OCI-LY1 (cell line): ENCODE data around the gene DDX4.

Source experiments
- EZH2 ChIP-seq: fragments of 200-600 bp; sonication (generic), shearing (Covaris generic); IDR thresholded peaks from 2 replicates; pipeline ENCODE4 v1.8.0; 2017; ENCODE audit warnings: borderline replicate concordance, mixed run types, mild to moderate bottlenecking, antibody characterized with exemption, low read length, moderate library complexity, mixed read lengths
- TF ChIP-seq, protein P1 (sequence below): fragments of 200-600 bp; sonication (generic), shearing (Covaris generic); IDR thresholded peaks from 2 replicates; pipeline ENCODE4 v1.5.1; 2017; ENCODE audit warnings: mild to moderate bottlenecking, antibody characterized with exemption, low read length, moderate library complexity, mixed read lengths

DNA sequence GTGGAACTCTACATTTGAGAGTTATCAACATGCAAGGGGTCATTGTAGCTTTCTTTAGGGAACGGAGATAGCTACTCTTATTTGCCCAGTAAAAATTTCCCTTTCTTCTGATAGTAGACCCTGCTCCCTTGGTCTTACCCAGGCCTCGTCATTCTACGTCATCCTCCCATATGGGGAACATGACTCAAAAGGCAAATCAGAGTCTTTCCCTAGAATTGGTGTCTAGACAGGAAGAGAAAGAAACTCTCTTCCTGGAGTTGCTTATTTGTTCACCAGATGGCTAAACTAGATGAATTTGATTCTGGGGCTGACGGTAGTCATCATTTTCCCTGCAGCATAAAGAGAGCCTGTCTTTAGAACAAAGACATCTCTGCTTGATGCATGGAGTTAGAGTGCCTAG lies 13.6 kb upstream of the DDX4 start:
- TF ChIP-seq, protein P1, sequence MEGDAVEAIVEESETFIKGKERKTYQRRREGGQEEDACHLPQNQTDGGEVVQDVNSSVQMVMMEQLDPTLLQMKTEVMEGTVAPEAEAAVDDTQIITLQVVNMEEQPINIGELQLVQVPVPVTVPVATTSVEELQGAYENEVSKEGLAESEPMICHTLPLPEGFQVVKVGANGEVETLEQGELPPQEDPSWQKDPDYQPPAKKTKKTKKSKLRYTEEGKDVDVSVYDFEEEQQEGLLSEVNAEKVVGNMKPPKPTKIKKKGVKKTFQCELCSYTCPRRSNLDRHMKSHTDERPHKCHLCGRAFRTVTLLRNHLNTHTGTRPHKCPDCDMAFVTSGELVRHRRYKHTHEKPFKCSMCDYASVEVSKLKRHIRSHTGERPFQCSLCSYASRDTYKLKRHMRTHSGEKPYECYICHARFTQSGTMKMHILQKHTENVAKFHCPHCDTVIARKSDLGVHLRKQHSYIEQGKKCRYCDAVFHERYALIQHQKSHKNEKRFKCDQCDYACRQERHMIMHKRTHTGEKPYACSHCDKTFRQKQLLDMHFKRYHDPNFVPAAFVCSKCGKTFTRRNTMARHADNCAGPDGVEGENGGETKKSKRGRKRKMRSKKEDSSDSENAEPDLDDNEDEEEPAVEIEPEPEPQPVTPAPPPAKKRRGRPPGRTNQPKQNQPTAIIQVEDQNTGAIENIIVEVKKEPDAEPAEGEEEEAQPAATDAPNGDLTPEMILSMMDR: no peak
- TF ChIP-seq EZH2: no peak
